Fibroblast of pulmonary artery (primary cell): ENCODE measurements around the gene SCP2.

Experiments
- DNase-seq: peaks from one replicate; pipeline ENCODE4 v3.0.0-alpha.2; 2010; ENCODE audit warnings: low read depth
- H3K4me3 ChIP-seq: replicated peaks from 2 replicates; pipeline ENCODE4 v1.5.1; 2011; ENCODE audit warnings: low read depth, mild to moderate bottlenecking, control low read depth, low read length, moderate library complexity
- CTCF ChIP-seq: IDR thresholded peaks from 2 replicates; pipeline ENCODE4 v1.5.1; 2011; ENCODE audit warnings: mild to moderate bottlenecking, control low read depth, low read length, inconsistent platforms; ENCODE audit errors: missing control alignments

SCP2 gene

GRCh38 chr1:52927212-52928014, at the start of gene SCP2:
Gene SCP2 (plus strand): TSS chr1:52927276. CDS start chr1:52927397, 121 bp downstream.
- TF ChIP-seq CTCF = no peak
- peak; percentile 68 for DNase-seq
- peak within 1 kb of the TSS; percentile 77 for H3K4me3 ChIP-seq

- DNase-seq = no peak
- TF ChIP-seq CTCF = no peak
Observed at GRCh38 chr1:52877554-52877953, 49.5 kb upstream of the SCP2 start.

GRCh38 chr1:52880206-52880605, 46.9 kb upstream of the SCP2 start:
- no peak overlapping the region for H3K4me3 ChIP-seq
- no peak for DNase-seq
- no peak for TF ChIP-seq CTCF

More at GRCh38 chr1:52877554-52877953, 49.5 kb upstream of the SCP2 start:
- no peak overlapping the region for H3K4me3 ChIP-seq

- no peak for TF ChIP-seq CTCF
- no peak for DNase-seq
- no peak overlapping the region for H3K4me3 ChIP-seq
Observed at GRCh38 chr1:52887483-52887882, 39.6 kb upstream of the SCP2 start.

- no peak overlapping the region for H3K4me3 ChIP-seq
- no peak for DNase-seq
- no peak for TF ChIP-seq CTCF
Observed at GRCh38 chr1:52892424-52893215, 34.5 kb upstream of the SCP2 start.

GRCh38 chr1:52899445-52899894, 27.6 kb upstream of the SCP2 start:
- no peak overlapping the region for H3K4me3 ChIP-seq
- no peak for TF ChIP-seq CTCF
- no peak for DNase-seq
